HG02981 (cell line): Measurements from ENCODE around the gene COG8.
"Not testable (repeated sequence)": the region's sequence is repeated elsewhere in the genome, so short reads cannot be mapped to it uniquely, and the experiment has no call there.

Source experiments
- ATAC-seq: cut with Tn5 transposase; IDR thresholded peaks from one replicate; pipeline ENCODE4 v1.9.1; 2021; ENCODE audit warnings: mild to moderate bottlenecking, moderate library complexity; ENCODE audit not compliant: unreplicated experiment

The COG8 gene

DNA sequence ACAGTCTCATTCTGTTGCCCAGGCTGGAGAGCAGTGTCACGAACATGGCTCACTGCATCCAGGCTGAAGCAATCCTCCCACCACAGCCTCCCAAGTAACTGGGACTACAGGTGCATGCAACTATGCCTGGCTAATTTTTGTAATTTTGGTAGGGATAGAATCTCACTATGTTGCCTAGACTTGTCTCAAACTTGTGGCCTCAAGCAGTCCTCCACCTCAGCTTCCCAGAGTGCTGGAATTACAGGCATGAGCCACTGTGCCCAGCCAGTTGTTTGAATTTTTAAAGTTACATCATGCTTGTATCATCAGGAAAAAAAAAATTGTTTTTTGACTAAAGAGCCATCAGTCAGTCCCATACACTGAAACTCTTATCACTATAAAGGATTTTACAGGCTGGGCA is 45.3 kb downstream of the COG8 start:
- ATAC-seq: no peak

GRCh38 chr16:69293401-69293800 is 46.0 kb downstream of the COG8 start:
- ATAC-seq: no peak

DNA sequence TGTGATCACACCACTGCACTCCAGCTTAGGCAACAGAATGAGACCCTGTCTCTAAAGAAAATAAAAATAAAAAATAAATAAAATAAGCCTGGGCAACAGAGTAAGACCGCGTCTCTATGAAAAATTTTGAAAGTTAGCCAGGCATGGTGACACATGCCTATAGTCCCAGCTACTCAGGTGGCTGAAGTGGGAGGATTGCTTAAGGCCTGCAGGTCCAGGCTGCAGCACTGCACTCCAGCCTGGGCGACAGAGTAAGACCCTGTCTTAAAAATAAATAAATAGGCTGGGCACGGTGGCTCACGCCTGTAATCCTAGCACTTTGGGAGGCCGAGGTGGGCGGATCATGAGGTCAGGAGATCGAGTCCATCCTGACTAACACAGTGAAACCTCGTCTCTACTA is 47.7 kb downstream of the COG8 start:
- ATAC-seq: not testable (repeated sequence)

- no peak for ATAC-seq
These were observed 52.2 kb downstream of the COG8 start for GRCh38 chr16:69286941-69287713.

DNA sequence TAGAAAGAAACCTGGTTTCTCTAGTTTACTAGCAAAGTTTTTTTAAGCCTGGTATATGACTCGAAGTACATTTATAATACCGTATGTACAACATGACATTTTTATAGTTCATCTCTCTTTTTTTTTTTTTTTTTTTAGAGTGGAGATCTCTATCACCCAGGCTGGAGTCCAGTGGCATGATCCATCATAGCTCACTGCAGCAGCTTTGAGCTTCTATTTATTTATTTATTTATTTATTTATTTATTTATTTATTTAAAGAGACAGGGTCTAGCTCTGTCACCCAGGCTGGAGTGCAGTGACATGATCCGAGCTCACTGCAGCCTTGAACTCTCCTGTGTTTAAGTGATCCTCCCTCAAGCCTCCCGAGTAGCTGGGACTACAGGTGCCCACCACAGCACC is 54.1 kb downstream of the COG8 start:
- no peak for ATAC-seq

DNA sequence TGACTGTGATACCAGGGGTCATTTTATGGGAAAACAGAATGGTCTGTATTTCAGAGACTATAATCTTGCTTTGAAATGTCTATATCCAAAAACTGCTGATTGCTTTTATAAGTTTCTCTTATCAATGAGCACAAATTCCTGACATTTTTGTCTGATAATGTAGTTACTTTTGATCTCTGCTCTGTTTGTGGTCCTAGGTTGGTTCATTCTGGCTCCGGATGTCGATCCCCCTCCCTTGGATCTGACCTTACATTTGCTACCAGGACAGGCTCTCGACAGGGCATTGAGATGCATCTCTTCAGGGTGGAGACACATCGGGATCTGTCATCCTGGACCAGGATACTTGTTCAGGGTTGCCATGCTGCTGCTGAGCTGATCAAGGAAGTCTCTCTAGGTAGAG is 55.5 kb downstream of the COG8 start:
- no peak for ATAC-seq

DNA sequence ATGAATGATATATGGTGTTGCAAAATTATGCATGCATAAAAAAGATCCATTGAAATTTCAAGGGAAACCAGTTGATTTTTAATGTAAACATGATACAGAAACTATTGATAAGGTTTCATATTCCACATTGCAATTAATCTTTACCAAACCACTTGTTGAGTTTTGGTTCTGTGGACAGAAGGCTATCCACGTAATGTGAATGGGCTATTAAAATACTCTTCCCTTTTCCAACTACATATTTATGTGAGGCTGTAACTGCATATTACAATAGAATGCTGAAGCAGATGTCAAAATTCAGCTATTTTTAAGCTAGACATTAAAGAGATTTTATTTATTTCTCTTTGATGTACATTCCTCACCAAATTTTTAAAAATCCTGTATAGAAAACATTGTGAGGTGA is 62.0 kb downstream of the COG8 start:
- ATAC-seq: no peak
